ENCODE data around the gene IL27RA. TPM values are rescaled to one million over a fixed set of nuclear protein-coding genes. Genes with fewer than 3 reads are reported as not detected.

The IL27RA gene
- polyA plus RNA-seq, 1 donor from 2014 or later = 1.0 TPM

GRCh38 chr19:14030997-14031718, 404 bp upstream of the IL27RA start:
- H3K4me2 ChIP-seq (ENCODE audit: low read length) = no peak overlapping the region

GRCh38 chr19:14033946-14034345, 2.4 kb downstream of the IL27RA start:
- Histone ChIP-seq H3K4me2 (ENCODE audit: low read length) (no peak overlapping the region), H3K27ac (ENCODE audit: low read length) (no peak overlapping the region), H2AFZ (ENCODE audit: low read depth, low read length) (no peak overlapping the region), H3K27me3 (ENCODE audit: insufficient read depth, low read depth, low read length) (peaks cover 19% of the 10 kb centered on the region), H3K4me3 (ENCODE audit: low read length) (no peak overlapping the region), H4K20me1 (ENCODE audit: insufficient read depth) (no peaks in the 10 kb centered on the region), H3K79me2 (replicated peaks; ENCODE audit: insufficient read depth, low read length) (no peaks in the 10 kb centered on the region), H3F3A (ENCODE audit: insufficient read depth, low read length, poor library complexity, severe bottlenecking) (no peaks in the 10 kb centered on the region), H3K9me2 (ENCODE audit: insufficient read depth, low read length) (no peaks in the 10 kb centered on the region), H3K9me3 (ENCODE audit: low read length) (no peaks in the 10 kb centered on the region), H3K9ac (ENCODE audit: low read length) (no peak overlapping the region), H3K36me3 (ENCODE audit: insufficient read depth, low read length) (no peaks in the 10 kb centered on the region)
- TF ChIP-seq EP300 (conservative IDR thresholded peaks at IDR 0.05; ENCODE audit: poor library complexity, severe bottlenecking) (no peak), REST (IDR thresholded peaks at IDR 0.05; ENCODE audit: borderline replicate concordance) (no peak), MXI1 (conservative IDR thresholded peaks at IDR 0.05; ENCODE audit: poor library complexity, severe bottlenecking) (no peak), POLR2AphosphoS5 (IDR thresholded peaks at IDR 0.05) (no peak), TAF1 (IDR thresholded peaks at IDR 0.05; ENCODE audit: low read depth) (no peak), RAD21 (conservative IDR thresholded peaks at IDR 0.05) (no peak)

More at GRCh38 chr19:14030997-14031718, 404 bp upstream of the IL27RA start:
- H3K79me2 ChIP-seq (replicated peaks; ENCODE audit: insufficient read depth, low read length) = no peaks in the 10 kb centered on the region
- no peak for TF ChIP-seq REST (IDR thresholded peaks at IDR 0.05; ENCODE audit: borderline replicate concordance)
- TF ChIP-seq TAF1 (IDR thresholded peaks at IDR 0.05; ENCODE audit: low read depth) = no peak
- TF ChIP-seq EP300 (conservative IDR thresholded peaks at IDR 0.05; ENCODE audit: poor library complexity, severe bottlenecking) = no peak
- TF ChIP-seq CTCF (IDR thresholded peaks at IDR 0.05; ENCODE audit: poor library complexity, severe bottlenecking) = no peak
- TF ChIP-seq EZH2 (IDR thresholded peaks at IDR 0.05; ENCODE audit: borderline replicate concordance, insufficient read depth, low read length, poor library complexity, severe bottlenecking) = no peak
- TF ChIP-seq POLR2AphosphoS5 (IDR thresholded peaks at IDR 0.05) = no peak
- TF ChIP-seq SMC3 (conservative IDR thresholded peaks at IDR 0.05; ENCODE audit: poor library complexity) = no peak
- no peak for TF ChIP-seq RAD21 (conservative IDR thresholded peaks at IDR 0.05)
- no peak for TF ChIP-seq MXI1 (conservative IDR thresholded peaks at IDR 0.05; ENCODE audit: poor library complexity, severe bottlenecking)
- H4K20me1 ChIP-seq (ENCODE audit: insufficient read depth) = no peaks in the 10 kb centered on the region
- no peaks in the 10 kb centered on the region for H3F3A ChIP-seq (ENCODE audit: insufficient read depth, low read length, poor library complexity, severe bottlenecking)
- no peaks in the 10 kb centered on the region for H3K36me3 ChIP-seq (ENCODE audit: insufficient read depth, low read length)
- no peak overlapping the region for H3K27ac ChIP-seq (ENCODE audit: low read length)
- H3K27me3 ChIP-seq (ENCODE audit: insufficient read depth, low read depth, low read length) = peaks cover 19% of the 10 kb centered on the region
- H3K9ac ChIP-seq (ENCODE audit: low read length) = peak overlapping the region; percentile 65
- H3K9me3 ChIP-seq (ENCODE audit: low read length) = no peaks in the 10 kb centered on the region
- H3K9me2 ChIP-seq (ENCODE audit: insufficient read depth, low read length) = no peaks in the 10 kb centered on the region
- peak overlapping the region; percentile 87 for H3K4me3 ChIP-seq (ENCODE audit: low read length)
- H2AFZ ChIP-seq (ENCODE audit: low read depth, low read length) = no peak overlapping the region
